ENCODE results near the gene AP3S1. TPM values are rescaled to one million over a fixed set of nuclear protein-coding genes. Genes with fewer than 3 reads are reported as not detected.
"Not testable (repeated sequence)": the region's sequence is repeated elsewhere in the genome, so short reads cannot be mapped to it uniquely, and the experiment has no call there.

The AP3S1 gene
- total RNA-seq, 4 donors from 2014 or later: 69.4 to 199 (median 97.3) TPM

DNA sequence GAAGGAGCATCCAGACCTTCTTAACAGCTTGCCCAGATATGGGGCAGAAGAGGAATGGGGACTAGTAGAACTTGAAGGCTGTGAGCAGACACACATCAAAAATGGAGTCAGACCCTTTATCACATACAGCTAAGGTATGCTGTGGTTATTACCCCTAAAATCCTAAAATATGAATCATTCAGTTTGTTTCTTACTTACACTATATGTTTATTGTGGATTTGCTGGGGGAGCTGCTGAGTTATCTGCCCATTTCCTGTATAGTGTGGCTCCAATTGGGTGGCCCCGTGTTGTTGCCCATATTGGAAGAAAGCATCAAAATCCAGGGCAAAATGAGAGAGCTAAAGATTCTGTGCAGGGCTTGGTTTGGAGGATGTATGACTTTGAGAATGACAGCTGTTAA, 56.9 kb downstream of the AP3S1 start:
- Histone ChIP-seq H3K9me3 (no peaks in the 10 kb centered on the region), H3K27ac (no peak overlapping the region), H3K27me3 (no peaks in the 10 kb centered on the region), H3K4me3 (no peak overlapping the region), H3K36me3 (peaks cover 0 to 14% (median 0%) of the 10 kb centered on the region in 3 donors), H3K4me1 (no peaks in the 10 kb centered on the region)
- DNase-seq: no peak
- 89 to 92% methylated on average over 1 of the region's 1 CpG for WGBS, 2 donors
- intact Hi-C loops (cut with DNase I): no loop called here
- TF ChIP-seq, protein P1, sequence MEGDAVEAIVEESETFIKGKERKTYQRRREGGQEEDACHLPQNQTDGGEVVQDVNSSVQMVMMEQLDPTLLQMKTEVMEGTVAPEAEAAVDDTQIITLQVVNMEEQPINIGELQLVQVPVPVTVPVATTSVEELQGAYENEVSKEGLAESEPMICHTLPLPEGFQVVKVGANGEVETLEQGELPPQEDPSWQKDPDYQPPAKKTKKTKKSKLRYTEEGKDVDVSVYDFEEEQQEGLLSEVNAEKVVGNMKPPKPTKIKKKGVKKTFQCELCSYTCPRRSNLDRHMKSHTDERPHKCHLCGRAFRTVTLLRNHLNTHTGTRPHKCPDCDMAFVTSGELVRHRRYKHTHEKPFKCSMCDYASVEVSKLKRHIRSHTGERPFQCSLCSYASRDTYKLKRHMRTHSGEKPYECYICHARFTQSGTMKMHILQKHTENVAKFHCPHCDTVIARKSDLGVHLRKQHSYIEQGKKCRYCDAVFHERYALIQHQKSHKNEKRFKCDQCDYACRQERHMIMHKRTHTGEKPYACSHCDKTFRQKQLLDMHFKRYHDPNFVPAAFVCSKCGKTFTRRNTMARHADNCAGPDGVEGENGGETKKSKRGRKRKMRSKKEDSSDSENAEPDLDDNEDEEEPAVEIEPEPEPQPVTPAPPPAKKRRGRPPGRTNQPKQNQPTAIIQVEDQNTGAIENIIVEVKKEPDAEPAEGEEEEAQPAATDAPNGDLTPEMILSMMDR (IDR thresholded peaks at IDR 0.05): no peak
- TF ChIP-seq POLR2A (IDR thresholded peaks at IDR 0.05): no peak

DNA sequence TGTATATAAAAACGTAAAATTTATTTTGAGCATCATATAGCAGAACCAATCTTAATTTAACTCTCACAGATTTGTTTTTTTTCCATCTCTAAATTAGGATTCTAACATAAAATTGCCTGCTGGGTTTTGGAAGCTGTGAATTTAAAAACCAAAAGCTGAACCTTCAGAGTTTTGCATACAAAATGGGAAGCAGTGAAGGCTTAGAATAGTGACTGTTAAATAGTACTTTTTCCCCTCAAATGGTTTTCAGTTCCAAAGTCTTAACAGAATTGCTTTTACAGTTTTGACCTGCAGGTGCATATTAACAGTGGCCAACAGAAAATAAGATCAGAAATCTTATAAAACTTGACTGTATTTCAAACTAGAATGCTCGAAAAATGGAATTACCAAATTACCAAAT, 65.4 kb downstream of the AP3S1 start:
- DNase-seq: no peak
- no peak overlapping the region for H3K4me3 ChIP-seq
- intact Hi-C loops (cut with DNase I): no loop called here
- H3K36me3 ChIP-seq: peaks cover 0 to 4% (median 0%) of the 10 kb centered on the region in 3 donors
- TF ChIP-seq POLR2A (IDR thresholded peaks at IDR 0.05): no peak
- TF ChIP-seq, protein P1 (IDR thresholded peaks at IDR 0.05): no peak
- H3K9me3 ChIP-seq: no peaks in the 10 kb centered on the region
- no peaks in the 10 kb centered on the region for H3K4me1 ChIP-seq
- WGBS, 2 donors: 72 to 92% methylated on average over 2 of the region's 2 CpGs
- H3K27me3 ChIP-seq: no peaks in the 10 kb centered on the region
- H3K27ac ChIP-seq: no peak overlapping the region

DNA sequence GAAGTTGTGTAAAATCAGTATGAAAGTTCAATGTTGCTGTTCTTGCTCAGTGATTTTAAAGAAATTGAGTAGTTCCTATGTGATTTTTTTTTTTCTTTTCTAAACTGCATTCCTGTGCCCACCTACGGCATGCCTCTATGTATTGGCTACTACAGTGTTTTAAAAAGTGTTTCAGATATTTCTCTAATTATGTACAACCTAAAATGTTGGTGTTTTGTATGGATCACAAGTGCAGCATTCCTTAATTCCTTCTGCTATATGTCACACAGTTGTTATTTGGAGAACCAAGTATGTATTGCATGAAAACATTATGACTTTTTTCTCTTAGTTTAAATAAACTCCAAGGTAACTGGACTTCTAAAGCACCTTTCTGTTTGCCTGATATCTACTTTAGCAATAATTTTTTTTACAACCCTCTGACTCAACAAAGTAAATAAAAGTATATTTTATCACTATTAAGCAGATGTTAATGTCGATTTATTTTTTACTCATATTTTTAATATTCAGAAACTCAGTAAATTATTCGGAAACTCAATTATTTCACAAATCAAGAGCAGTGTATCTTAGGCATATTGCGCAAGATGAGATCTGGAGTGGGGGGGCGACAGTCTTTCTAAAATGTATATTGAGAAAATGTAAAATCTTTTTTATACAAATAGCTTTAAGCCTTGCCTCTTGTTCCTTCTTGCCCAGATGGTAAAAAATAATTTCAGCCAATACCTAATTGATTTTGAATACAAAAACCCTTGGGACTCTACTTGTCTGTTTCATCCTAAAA, 72.1 kb downstream of the AP3S1 start:
- DNase-seq; H3K36me3 ChIP-seq; H3K4me1 ChIP-seq; intact Hi-C loops (cut with DNase I); H3K4me3 ChIP-seq; H3K27me3 ChIP-seq; H3K27ac ChIP-seq; H3K9me3 ChIP-seq: not testable (repeated sequence)
- WGBS, 2 donors: 91 to 92% methylated on average over 5 of the region's 5 CpGs

- H3K27ac ChIP-seq: no peak overlapping the region
- no peak overlapping the region for H3K4me3 ChIP-seq
- TF ChIP-seq, protein P1 (IDR thresholded peaks at IDR 0.05): no peak
- no peak for TF ChIP-seq POLR2A (IDR thresholded peaks at IDR 0.05)
- peaks cover 0 to 2% (median 0%) of the 10 kb centered on the region in 3 donors for H3K36me3 ChIP-seq
- no peak for DNase-seq
- H3K9me3 ChIP-seq: no peaks in the 10 kb centered on the region
- H3K4me1 ChIP-seq: no peaks in the 10 kb centered on the region
- H3K27me3 ChIP-seq: no peaks in the 10 kb centered on the region
- 75 to 84% methylated on average over 2 to 3 of the region's 3 CpGs for WGBS, 2 donors
- intact Hi-C loops (cut with DNase I): no loop called here
These were observed 78.5 kb downstream of the AP3S1 start for GRCh38 chr5:115920171-115920725.

DNA sequence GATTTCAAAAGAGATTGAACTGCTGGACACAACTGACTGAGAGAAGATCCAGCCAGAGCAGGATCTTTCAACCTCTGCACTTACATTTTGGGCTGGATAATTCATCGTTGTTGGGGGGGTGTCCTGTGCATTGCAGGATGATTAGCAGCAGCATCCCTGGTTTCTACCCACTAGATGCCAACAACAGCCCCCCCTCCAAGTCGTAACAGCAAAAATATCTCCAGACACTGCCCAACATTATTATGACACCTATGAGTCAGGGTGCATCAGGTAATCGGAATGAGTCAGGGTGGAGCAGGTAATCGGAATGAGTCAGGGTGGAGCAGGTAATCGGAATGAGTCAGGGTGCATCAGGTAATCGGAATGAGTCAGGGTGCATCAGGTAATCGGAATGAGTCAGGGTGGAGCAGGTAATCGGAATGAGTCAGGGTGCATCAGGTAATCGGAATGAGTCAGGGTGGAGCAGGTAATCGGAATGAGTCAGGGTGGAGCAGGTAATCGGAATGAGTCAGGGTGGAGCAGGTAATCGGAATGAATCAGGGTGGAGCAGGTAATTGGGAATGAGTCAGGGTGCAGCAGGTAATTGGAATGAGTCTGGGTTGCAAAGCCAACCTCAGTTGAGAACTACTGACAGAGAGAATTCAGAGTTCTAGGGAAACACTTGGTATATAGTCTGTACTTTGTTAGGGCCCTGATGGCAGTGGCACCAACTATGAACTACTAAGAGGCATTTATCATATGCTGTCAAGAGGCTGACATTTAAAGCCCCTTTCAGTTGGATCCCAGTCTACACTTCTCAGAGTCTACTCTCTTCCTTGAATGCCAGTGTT, 87.1 kb downstream of the AP3S1 start:
- H3K9me3 ChIP-seq; H3K27me3 ChIP-seq; H3K4me1 ChIP-seq; intact Hi-C loops (cut with DNase I); DNase-seq; H3K36me3 ChIP-seq; H3K4me3 ChIP-seq; H3K27ac ChIP-seq: not testable (repeated sequence)
- WGBS, 2 donors: 49 to 55% methylated on average over 12 of the region's 12 CpGs

GRCh38 chr5:115930171-115930570, 88.4 kb downstream of the AP3S1 start:
- H3K4me1 ChIP-seq; H3K4me3 ChIP-seq; DNase-seq; intact Hi-C loops (cut with DNase I); H3K9me3 ChIP-seq; H3K27ac ChIP-seq; H3K36me3 ChIP-seq; H3K27me3 ChIP-seq: not testable (repeated sequence)
- 74 to 78% methylated on average over 17 of the region's 17 CpGs for WGBS, 2 donors
